Activated CD4-positive, alpha-beta T cell treated with anti-CD3 and anti-CD28 coated beads, Interleukin-2, amount 10 ng/mL, durations not matched to agents 7 days and 5 days (primary cell): ENCODE measurements around the gene INPP5J. TPM values are rescaled to one million over a fixed set of nuclear protein-coding genes. Genes with fewer than 3 reads are reported as not detected.
"Not testable (repeated sequence)": the region's sequence is repeated elsewhere in the genome, so short reads cannot be mapped to it uniquely, and the experiment has no call there.

Experiments used
- CTCF ChIA-PET: fragments of 350-600 bp; sonication (Branson Sonifier 250); formaldehyde crosslinking; loops from one replicate; lab custom pipeline; 2021; ENCODE audit warnings: antibody characterized with exemption; lab: Charles Lee
- POLR2A ChIA-PET: fragments of 350-600 bp; sonication (Branson Sonifier 250); formaldehyde crosslinking; loops from one replicate; lab custom pipeline; 2021; ENCODE audit warnings: antibody characterized with exemption; lab: Charles Lee
- DNase-seq: peaks from one replicate; pipeline ENCODE4 v3.0.0-alpha.2; 2020
- H3K27ac Mint-ChIP-seq: one replicate; pipeline ENCODE4 v1.8.0; 2021; ENCODE audit warnings: mild to moderate bottlenecking, moderate library complexity, mixed read lengths
- H3K27me3 Mint-ChIP-seq: one replicate; pipeline ENCODE4 v1.8.0; 2021; ENCODE audit warnings: mixed read lengths
- H3K36me3 Mint-ChIP-seq: one replicate; pipeline ENCODE4 v1.8.0; 2021; ENCODE audit warnings: low read depth, mixed read lengths
- H3K4me1 Mint-ChIP-seq: one replicate; pipeline ENCODE4 v1.8.0; 2021; ENCODE audit warnings: mixed read lengths
- H3K4me3 Mint-ChIP-seq: one replicate; pipeline ENCODE4 v1.8.0; 2021; ENCODE audit warnings: mild to moderate bottlenecking, moderate library complexity, mixed read lengths
- H3K9me3 Mint-ChIP-seq: one replicate; pipeline ENCODE4 v1.8.0; 2021; ENCODE audit warnings: mixed read lengths
- total RNA-seq, 2 experiments: library from RNA; stranded (reverse); gene quantifications; one replicate each; pipeline ENCODE4 v1.2.3, GENCODE V29; 2021

Gene INPP5J
- total RNA-seq, 2 experiments from 2014 or later: not detected

DNA sequence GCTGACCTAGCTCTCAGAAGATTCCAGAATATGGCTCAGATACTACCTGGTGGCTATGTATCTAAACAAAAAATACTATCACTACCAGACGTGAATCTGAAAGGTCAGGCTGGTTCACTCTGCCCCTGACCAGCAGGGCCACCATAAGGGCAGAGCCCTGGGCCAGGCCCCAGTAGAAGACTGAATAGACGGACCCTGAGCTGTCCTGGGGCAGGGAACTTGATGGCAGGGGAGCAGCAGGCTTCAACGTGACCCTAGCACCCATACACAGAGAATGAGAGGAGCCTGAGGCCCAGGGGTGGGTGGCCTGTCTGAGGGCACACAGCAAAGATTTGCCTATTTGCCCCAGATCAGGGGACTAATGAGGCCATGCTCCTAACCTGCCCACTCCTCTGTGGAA is 30.6 kb downstream of the INPP5J start:
- ChIA-PET POLR2A (no interaction called here), CTCF (interaction anchor here (0.6 to 2.6 kb wide), 4 partner anchors 10 to 73 kb away, joined by 3 to 6 read pairs (median 4); no protein-coding TSS in a partner anchor)
- no peak for DNase-seq
- Mint-ChIP-seq H3K36me3 (no peaks in the 10 kb centered on the region), H3K4me1 (peaks cover 3% of the 10 kb centered on the region), H3K27ac (no peak overlapping the region), H3K9me3 (no peaks in the 10 kb centered on the region), H3K27me3 (peaks cover 4% of the 10 kb centered on the region), H3K4me3 (no peak overlapping the region)

DNA sequence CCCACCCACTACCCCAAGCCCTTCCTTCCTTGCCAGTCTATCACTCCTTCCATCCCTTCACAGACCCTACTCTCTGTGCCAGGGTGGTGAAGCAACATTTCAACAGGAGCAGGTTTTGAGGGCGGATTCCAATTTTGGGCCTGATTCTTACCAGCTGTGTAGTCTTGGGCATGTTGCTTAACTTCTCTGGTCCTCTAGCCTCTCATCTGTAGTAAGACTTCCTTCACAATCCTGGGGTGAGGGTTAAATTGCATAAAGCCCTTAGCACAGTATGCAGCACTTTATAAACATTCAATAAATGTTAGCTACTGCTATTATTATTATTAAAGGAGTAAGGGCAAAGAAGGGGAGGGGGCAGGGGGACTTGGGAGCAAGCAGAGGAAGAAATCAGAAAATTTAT is 32.2 kb downstream of the INPP5J start:
- POLR2A ChIA-PET: no interaction called here
- H3K27me3 Mint-ChIP-seq: peaks cover 8% of the 10 kb centered on the region

DNA sequence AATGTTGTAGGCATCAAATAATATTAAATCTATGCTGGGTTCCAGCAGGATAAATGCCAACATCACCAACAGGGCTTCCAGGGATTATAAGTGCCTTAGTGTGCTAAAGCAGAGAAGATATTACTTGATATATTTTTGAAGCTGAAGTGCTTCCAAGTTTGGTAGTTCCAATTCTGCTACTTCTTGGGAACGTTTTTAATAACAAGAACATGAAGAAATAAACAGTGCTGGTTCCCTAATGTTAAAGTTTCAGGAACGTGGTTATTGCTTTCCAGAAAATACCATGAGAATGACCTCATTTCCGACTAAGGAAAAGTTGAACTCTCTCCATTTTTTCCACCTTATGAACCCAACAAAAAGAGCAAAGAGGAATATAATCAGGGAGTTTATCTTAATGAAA is 32.7 kb downstream of the INPP5J start:
- Mint-ChIP-seq H3K4me1 (peaks cover 13% of the 10 kb centered on the region), H3K9me3 (no peaks in the 10 kb centered on the region), H3K4me3 (no peak overlapping the region), H3K27me3 (peaks cover 8% of the 10 kb centered on the region), H3K36me3 (peaks cover 2% of the 10 kb centered on the region), H3K27ac (no peak overlapping the region)
- DNase-seq: no peak
- ChIA-PET POLR2A (no interaction called here), CTCF (interaction anchor here (0.6 to 1.0 kb wide), 3 partner anchors 11 to 1827 kb away, joined by 3 read pairs; no protein-coding TSS in a partner anchor)

More for the DNA sequence above, 32.2 kb downstream of the INPP5J start:
- H3K4me3 Mint-ChIP-seq: no peak overlapping the region
- peaks cover under 1% of the 10 kb centered on the region for H3K36me3 Mint-ChIP-seq
- DNase-seq: no peak
- CTCF ChIA-PET: interaction anchor here (0.6 to 2.6 kb wide), 3 partner anchors 12 to 1827 kb away, joined by 3 to 6 read pairs (median 3); no protein-coding TSS in a partner anchor
- no peak overlapping the region for H3K27ac Mint-ChIP-seq
- H3K4me1 Mint-ChIP-seq: peaks cover 12% of the 10 kb centered on the region
- no peaks in the 10 kb centered on the region for H3K9me3 Mint-ChIP-seq

DNA sequence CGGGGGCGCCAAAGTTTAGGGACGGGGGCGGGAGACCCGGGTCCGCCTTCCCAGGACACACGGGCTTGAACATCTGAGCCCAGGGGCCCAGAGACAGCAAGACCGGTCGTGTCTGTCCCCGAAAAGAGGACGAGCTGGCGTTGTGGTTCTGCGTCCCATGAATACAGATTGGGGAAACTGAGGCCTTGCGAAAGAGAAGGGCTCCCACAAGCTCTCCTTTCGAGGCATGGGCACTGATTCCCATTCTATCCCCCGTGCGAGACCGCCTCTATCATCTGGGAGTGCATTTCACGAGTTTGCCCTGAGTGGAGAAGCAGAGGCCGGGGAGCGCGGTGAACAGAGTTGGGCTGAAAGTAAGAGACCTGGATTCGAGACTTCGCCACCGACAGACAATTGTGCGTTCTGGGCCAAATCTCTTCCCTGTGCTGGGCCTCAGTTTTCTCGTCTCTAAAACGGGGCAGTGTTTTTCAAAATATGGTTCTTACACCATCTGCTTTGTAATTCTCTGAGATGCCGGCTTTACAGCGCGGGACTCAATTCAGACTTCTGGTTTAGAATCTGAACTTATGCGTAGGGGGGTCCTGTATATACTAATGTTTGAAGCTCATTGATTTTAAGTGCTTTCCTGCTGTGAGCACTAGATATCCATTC is 37.7 kb downstream of the INPP5J start:
- CTCF ChIA-PET: interaction anchor here (0.7 to 0.9 kb wide), 3 partner anchors 10 to 369 kb away, joined by 3 read pairs; no protein-coding TSS in a partner anchor
- DNase-seq: peak; percentile 29
- H3K27me3 Mint-ChIP-seq: peaks cover 8% of the 10 kb centered on the region
- POLR2A ChIA-PET: no interaction called here
- H3K4me1 Mint-ChIP-seq: peaks cover 38% of the 10 kb centered on the region
- peaks cover 7% of the 10 kb centered on the region for H3K36me3 Mint-ChIP-seq
- no peaks in the 10 kb centered on the region for H3K9me3 Mint-ChIP-seq
- H3K27ac Mint-ChIP-seq: peak overlapping the region; percentile 98
- H3K4me3 Mint-ChIP-seq: peak overlapping the region; percentile 100

DNA sequence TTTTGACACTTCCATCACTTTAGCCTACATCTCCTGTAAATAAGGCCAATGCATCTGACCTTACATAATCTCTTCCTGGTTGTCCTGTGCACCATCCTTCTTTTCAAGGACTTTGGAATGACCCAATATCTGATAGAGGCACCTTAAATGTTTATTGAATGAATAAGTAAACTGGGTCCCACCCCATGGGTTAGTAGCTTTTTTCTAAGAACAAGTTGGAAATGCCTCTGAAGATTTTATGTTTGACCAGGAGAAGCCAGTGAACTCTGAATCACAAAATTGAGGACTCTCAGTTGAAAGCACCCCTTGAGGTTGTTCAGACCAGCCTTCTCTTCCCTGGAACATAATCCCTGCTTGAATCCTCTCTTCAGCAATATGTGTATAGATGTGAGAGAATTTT is 38.6 kb downstream of the INPP5J start:
- Mint-ChIP-seq H3K9me3 (no peaks in the 10 kb centered on the region), H3K4me1 (peaks cover 40% of the 10 kb centered on the region), H3K36me3 (peaks cover 11% of the 10 kb centered on the region), H3K27ac (no peak overlapping the region), H3K27me3 (peaks cover 8% of the 10 kb centered on the region), H3K4me3 (peak overlapping the region; percentile 100)
- CTCF ChIA-PET: interaction anchor here (0.6 to 1.2 kb wide), 4 partner anchors 10 to 139 kb away, joined by 3 to 5 read pairs (median 4); no protein-coding TSS in a partner anchor
- POLR2A ChIA-PET: no interaction called here
- DNase-seq: no peak

DNA sequence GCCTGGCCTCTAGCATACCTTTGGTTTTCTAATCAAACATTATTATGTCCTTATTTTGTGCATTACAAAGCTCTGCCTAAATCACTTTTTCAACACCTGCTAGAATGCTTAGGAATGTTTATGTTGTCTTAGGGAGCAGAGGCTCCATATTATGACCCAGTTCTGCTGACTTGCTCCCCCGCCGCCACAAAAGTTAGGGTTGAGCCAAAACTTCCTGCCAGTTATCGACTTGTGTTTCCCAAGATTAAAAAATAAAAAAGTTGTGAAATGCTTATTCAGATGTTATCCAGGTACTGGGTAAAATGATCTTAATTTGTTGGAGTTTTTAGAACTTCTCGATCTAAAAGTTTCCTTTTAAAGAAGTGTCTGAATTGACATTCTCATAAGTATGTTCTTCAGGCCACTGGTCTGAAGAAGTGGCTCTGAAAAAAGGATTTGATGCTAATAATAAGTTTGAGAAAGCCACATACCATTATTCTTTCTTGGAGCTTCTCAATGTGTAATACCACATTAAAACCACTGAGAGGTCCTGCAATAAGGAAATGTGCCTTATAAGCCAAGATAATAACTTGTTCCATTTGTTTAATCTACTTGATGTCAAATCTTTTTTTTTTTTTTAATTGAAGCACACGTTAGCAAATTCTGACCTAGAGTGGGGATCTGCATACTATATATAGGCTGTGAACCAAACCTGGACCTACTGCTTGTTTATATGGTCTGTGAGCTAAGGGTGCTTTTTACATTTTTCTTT is 39.4 kb downstream of the INPP5J start:
- CTCF ChIA-PET: interaction anchor here (0.6 to 1.2 kb wide), 3 partner anchors 13 to 240 kb away, joined by 4 read pairs; no protein-coding TSS in a partner anchor
- Mint-ChIP-seq H3K4me3 (peak overlapping the region; percentile 26), H3K4me1 (peaks cover 40% of the 10 kb centered on the region), H3K9me3 (no peaks in the 10 kb centered on the region), H3K36me3 (peaks cover 11% of the 10 kb centered on the region), H3K27ac (no peak overlapping the region), H3K27me3 (peaks cover 8% of the 10 kb centered on the region)
- DNase-seq: no peak
- POLR2A ChIA-PET: no interaction called here

DNA sequence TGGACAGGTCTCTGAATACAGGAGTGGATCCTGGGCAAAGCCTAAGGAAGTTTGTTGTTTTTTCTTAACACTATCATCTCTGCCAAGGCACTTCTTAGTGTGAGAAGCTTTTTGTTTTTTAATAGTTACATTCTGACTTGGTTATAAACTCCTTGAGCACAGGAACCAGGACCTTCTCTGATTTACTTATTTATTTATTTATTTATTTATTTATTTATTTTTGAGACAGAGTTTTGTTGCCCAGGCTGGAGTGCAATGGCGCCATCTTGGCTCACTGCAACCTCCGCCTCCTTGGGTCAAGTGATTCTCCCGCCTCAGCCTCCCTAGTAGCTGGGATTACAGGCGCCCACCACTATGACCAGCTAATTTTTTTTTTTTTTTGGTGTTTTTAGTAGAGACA is 48.2 kb downstream of the INPP5J start:
- CTCF ChIA-PET: interaction anchor here (0.6 to 1.2 kb wide), 2 partner anchors 10 to 11 kb away, joined by 3 read pairs; partner anchors contain the start of gene RNF185
- POLR2A ChIA-PET: no interaction called here
- Mint-ChIP-seq H3K4me3 (no peak overlapping the region), H3K4me1 (peaks cover 17% of the 10 kb centered on the region), H3K9me3 (no peaks in the 10 kb centered on the region), H3K36me3 (peaks cover 22% of the 10 kb centered on the region), H3K27ac (no peak overlapping the region), H3K27me3 (no peaks in the 10 kb centered on the region)
- no peak for DNase-seq

DNA sequence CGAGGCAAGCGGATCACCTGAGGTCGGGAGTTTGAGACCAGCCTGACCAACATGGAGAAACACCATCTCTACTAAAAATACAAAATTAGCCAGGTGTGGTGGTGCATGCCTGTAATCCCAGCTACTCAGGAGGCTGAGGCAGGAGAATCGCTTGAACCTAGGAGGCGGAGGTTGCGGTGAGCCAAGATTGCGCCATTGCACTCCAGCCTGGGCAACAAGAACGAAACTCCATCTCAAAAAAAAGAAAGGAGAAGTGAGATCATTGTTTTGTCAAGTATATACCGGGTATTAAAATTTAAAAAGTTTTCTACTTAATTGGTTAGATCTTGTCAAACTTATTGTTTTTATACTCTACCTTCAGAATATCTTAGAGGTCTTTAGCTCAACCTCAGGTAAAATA is 49.0 kb downstream of the INPP5J start:
- Mint-ChIP-seq H3K4me1 (peaks cover 17% of the 10 kb centered on the region), H3K36me3 (peaks cover 20% of the 10 kb centered on the region)
- ChIA-PET CTCF (interaction anchor here (1.2 kb wide), 1 partner anchor 11 kb away, joined by 3 read pairs; no protein-coding TSS in a partner anchor), POLR2A (interaction anchor here (0.6 kb wide), 1 partner anchor 215 kb away, joined by 8 read pairs; no protein-coding TSS in a partner anchor)
- not testable (repeated sequence) for H3K27me3 Mint-ChIP-seq, H3K27ac Mint-ChIP-seq, H3K9me3 Mint-ChIP-seq, DNase-seq, H3K4me3 Mint-ChIP-seq

DNA sequence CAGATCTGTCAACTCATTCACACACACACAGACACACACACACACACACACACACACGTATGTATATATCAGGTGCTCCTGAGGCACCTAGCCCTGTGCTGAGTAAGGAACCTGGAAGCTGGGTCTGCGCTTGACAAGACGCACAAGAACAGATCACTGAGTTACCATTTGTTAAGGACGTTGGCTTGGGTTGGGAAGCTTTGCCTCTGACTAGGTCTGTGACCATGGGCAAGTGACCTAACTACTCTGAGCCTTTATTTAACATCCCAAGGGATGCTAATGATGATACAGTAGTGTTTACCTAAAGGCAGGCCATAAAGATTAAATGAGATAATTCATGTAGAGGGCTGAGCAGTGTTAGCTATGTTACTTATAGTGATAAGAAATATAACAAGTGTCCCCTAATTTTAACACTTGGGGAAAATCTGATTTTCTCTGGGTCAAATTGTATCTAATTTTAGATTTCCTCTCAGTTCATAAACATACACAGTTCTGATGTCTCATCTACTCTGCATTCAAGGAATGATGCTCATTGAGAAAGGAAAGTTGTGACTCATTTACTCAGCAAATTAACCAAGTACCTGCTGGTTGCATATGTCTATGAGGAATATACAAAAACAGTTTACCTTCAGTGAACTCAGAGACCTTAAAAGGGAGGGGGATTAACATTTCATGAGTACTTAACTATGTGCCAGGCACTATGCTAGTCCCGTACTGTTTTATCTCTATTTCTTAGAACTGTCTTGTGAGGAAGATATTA is 50.8 kb downstream of the INPP5J start:
- Mint-ChIP-seq H3K27me3 (no peaks in the 10 kb centered on the region), H3K4me3 (no peak overlapping the region), H3K27ac (no peak overlapping the region), H3K36me3 (peaks cover 18% of the 10 kb centered on the region), H3K4me1 (peaks cover 13% of the 10 kb centered on the region), H3K9me3 (no peaks in the 10 kb centered on the region)
- DNase-seq: no peak
- ChIA-PET POLR2A (no interaction called here), CTCF (interaction anchor here (1.8 kb wide), 1 partner anchor 14 kb away, joined by 4 read pairs; no protein-coding TSS in a partner anchor)

DNA sequence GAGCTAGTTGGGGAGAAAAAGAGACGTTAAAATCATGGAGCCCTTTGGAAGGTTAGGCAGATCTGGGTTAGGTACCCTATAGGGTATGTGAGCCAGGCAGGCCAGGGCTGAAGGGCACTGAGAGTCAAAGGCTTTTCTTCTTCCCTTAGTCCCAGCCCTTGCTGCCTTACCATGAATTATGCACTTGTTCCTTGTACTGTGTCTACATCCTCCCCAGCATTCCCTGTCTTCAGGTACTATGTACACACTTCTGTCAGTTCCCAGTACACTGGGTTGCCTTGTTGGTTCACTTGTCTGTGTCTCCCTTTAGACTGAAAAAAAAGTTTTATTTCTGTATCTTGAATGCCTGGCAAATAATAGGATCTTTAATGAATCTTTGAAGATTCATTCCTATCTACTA is 54.2 kb downstream of the INPP5J start:
- ChIA-PET POLR2A (no interaction called here), CTCF (interaction anchor here (1.6 kb wide), 1 partner anchor 14 kb away, joined by 4 read pairs; no protein-coding TSS in a partner anchor)
- H3K4me3 Mint-ChIP-seq: no peak overlapping the region
- peaks cover 13% of the 10 kb centered on the region for H3K4me1 Mint-ChIP-seq
- peaks cover 21% of the 10 kb centered on the region for H3K36me3 Mint-ChIP-seq
- H3K27ac Mint-ChIP-seq: no peak overlapping the region
- no peaks in the 10 kb centered on the region for H3K27me3 Mint-ChIP-seq
- no peaks in the 10 kb centered on the region for H3K9me3 Mint-ChIP-seq
- no peak for DNase-seq

DNA sequence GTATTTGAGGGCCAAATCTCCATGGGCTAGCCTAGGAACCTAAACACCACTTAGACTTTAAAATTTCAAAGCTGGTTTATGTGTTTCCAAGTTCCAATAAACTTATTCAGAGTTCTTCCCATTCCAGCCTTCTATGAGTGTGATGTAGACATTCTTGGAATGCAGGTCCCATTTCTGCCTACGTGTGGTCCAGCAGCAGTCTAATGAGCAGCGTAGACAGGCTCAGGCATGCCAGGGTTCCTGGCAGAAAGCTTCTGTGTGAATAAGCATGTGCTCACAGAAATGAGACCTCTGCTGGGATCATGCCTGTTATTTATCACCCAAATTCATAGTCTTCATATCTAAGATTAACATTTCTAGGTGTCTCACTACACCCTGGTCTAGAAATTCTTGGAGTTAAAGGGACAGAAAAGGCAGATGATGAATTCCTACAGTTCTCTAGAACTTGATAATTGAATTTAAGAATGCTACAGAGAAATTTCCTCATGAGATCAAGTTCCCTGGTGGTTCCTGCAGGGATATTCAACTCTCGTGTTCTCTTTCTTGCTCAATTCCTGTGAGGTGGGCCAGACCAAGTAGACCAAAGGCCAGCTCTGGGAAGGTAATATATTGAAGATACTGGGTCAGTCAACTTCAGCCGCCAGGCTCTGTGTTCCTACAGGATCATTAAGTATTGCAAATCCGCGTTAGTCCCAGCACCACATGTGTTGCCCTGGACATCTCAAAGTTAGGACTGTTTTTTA is 54.8 kb downstream of the INPP5J start:
- ChIA-PET POLR2A (no interaction called here), CTCF (interaction anchor here (1.6 kb wide), 1 partner anchor 14 kb away, joined by 4 read pairs; no protein-coding TSS in a partner anchor)
- Mint-ChIP-seq H3K27ac (no peak overlapping the region), H3K27me3 (no peaks in the 10 kb centered on the region), H3K36me3 (peaks cover 21% of the 10 kb centered on the region), H3K4me1 (peaks cover 13% of the 10 kb centered on the region), H3K9me3 (no peaks in the 10 kb centered on the region), H3K4me3 (no peak overlapping the region)
- no peak for DNase-seq
